GM19455 (cell line): ENCODE results near the gene ZDHHC11B.
"Not testable (repeated sequence)": the region's sequence is repeated elsewhere in the genome, so short reads cannot be mapped to it uniquely, and the experiment has no call there.

ENCODE experiments used
- ATAC-seq: cut with Tn5 transposase; IDR thresholded peaks from one replicate; pipeline ENCODE4 v1.9.1; 2021; ENCODE audit not compliant: unreplicated experiment

ZDHHC11B gene

DNA sequence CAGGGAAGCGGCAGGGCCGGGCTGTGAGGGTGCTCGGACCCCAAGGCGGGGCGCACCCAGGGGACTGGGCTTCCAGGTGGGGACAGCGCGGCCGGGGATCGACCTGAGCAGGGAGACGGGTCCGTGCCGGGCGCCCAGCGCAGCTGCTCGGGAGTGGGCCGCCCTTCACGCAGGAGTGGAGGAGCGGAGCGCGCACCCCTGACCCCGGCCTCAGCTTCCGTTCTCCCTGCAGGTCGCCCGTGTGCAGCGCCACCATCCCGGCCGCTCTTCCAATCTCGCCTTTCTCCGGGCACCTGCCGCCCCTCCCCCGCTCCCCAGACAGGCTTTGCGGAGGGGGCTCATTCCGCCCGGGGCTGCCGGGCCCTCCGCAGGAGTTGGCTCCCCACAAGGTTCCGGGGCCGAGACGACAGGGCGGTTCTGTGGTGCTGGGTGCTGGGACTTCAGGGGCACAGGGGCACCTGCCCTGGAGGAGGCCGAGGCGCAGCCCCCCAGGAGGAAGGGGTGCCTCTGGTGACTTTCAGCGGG is 714 bp upstream of the ZDHHC11B start:
- peak; percentile 18 for ATAC-seq

DNA sequence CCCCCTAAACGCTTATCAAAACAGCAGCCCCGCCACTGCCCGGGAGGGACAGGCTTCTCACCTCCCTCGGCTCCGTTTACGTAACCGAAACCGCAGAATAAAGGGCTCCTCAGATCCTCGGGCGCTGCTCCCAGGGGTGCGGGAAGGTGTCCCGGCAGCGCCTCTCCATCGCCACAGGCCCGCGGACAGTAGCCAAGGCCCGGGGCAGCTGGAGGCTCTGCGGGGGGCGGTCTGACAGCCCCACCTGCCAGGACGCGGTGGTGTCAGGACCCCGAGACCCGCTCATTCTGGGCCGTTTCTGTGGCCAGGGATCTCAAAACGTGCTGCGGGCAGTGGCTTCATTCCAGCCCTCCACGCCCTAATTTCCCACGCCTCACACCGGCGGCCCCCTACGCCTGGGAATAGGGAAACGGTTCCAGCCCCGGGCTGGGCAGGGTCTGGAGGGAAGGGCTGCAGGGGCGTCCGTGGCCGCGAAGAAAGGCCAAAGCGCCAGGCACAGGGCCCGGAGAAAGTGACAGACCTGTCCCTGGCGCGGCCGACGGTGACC is 575 bp downstream of the ZDHHC11B start:
- ATAC-seq, result peak; percentile 13

- not testable (repeated sequence) for ATAC-seq
Measured at GRCh38 chr5:783049-783802, 1.3 kb downstream of the ZDHHC11B start.

- not testable (repeated sequence) for ATAC-seq
Measured at GRCh38 chr5:782356-782755, 2.2 kb downstream of the ZDHHC11B start.

GRCh38 chr5:780571-780970 is 4.0 kb downstream of the ZDHHC11B start:
- not testable (repeated sequence) for ATAC-seq

DNA sequence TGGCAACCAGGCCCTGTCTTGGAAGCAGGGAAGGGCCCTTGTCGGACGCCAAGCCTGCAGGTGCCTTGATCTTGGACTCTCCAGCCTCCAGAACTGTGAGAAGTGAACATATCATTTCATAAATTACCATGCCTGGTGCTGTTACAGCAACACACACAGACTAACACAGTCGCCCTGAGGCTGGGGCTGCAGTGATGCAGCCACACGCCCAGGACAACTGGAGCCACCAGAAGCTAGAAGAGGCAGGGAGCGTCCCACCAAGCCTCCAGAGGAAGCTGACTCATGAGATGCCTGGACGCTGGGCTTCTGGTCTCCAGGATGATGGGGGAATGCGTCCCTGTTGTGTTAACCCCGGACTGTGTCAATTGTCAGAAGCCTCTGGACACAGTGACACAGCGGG is 5.6 kb downstream of the ZDHHC11B start:
- ATAC-seq, result not testable (repeated sequence)

GRCh38 chr5:778421-778820 is 6.1 kb downstream of the ZDHHC11B start:
- ATAC-seq, result not testable (repeated sequence)

DNA sequence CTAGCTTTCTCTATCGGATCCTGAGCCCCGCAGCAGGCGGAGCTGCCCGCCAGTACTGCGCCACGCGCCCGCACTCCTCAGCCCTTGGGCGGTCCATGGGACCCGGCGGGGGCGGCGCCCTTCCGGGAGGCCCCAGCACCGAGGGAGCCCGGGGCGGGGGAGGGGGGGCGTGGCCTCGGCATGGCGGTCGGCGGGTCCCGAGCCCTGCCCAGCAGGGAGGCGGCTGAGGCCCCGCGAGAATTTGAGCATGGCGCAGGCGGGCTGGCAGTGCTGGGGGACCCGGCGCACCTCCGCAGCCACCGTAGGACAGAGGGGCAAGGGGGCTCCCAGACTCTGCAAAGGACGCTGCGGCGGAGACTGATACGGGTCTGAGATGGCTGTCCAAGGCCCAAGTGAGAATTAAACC is 6.8 kb downstream of the ZDHHC11B start:
- no peak for ATAC-seq

DNA sequence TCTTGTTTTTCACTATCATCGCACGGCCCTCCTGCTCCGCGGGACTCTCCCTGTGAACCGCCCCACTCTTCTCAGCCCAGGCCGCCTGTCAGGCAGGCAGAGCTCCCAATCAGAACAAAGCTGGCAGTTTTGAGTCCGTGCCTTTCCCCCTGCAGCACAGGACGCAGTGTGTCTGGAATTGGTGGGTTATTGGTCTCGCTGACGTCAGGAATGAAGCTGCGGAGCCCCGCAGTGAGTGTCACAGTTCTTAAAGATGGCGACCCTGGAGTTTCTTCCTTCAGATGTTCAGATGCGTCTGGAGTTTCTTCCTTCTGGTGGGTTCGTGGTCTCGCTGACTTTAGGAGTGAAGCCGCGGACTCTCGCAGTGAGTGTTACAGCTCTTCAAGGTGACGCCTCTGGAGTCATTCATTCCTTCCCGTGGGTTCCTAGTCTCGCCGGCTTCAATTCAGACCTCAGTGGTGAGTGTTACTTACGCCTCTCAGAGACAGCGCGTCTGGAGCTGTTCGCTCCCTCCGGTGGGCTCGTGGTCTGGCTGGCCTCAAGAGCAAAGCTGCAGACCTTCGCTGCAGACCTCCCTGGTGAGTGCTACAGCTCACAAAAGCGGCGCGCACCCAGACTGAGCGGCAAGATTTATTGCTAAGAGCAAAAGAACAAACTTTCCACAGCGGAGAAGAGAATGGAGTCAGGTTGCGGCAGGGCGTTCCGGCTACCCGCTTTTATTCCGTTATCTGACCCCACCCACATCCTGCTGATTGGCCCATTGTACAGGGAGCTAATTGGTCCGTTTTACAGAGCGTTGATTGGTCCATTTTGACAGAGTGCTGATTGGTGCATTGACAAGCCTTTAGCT is 7.4 kb downstream of the ZDHHC11B start:
- no peak for ATAC-seq

- ATAC-seq, result no peak
Measured at GRCh38 chr5:775961-776861, 8.3 kb downstream of the ZDHHC11B start.

- not testable (repeated sequence) for ATAC-seq
Measured at GRCh38 chr5:775595-775960, 9.0 kb downstream of the ZDHHC11B start.

- not testable (repeated sequence) for ATAC-seq
Measured at GRCh38 chr5:774854-775505, 9.5 kb downstream of the ZDHHC11B start.

- not testable (repeated sequence) for ATAC-seq
Measured at GRCh38 chr5:774304-774703, 10.2 kb downstream of the ZDHHC11B start.

DNA sequence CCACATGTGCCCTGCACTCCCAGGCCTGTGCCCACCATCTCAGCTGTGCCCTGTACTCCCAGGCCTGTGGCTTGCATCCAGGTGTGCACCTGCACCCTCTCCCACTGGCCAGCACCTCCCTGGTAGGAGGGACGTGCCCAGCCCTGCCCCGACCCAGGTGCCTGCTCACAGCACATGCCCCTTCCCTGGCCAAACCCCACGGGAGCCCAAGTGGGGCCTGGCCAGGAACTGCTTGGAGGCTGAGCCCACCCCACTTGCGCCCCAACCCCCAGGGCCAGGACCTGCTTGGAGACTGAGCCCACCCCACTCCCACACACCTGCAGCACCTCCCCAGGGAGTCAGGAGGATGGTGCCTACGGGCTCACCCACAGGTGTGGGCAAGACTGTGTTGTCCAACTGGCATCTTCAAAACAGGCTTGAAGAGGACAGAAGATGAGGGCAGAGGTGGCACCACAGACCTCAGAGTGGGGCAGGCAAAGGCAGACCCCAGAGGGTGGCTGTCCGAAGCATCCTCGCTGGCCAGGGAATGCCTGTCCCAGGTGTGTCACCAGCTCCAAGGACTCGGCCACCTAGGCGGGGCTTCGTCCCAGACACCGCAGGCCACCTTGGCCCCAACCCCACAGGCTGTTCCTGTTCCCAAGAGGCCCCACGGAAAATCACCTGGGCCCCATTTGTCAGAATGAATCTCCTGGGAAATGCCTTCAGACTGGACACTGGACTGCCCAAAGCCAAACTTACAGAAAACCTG is 10.8 kb downstream of the ZDHHC11B start:
- no peak for ATAC-seq

DNA sequence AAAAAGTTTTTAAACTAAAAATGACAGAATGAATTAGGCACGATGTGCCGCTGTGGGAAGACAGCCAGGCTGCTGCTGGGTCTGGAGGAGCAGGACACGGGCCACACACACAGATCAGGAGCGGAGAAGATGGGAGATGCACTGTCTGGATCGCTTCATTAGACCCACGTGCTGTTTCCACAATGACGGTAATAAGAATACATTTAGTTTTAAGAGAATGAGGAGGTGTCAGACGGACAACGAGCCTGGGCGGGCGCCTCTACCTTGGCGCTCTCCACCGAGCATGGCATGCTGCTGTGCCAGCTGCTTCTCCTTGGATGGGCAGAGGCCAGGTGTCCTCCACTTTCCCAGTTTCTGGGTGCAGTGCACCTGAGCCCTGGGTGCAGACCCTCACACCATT is 11.6 kb downstream of the ZDHHC11B start:
- not testable (repeated sequence) for ATAC-seq

DNA sequence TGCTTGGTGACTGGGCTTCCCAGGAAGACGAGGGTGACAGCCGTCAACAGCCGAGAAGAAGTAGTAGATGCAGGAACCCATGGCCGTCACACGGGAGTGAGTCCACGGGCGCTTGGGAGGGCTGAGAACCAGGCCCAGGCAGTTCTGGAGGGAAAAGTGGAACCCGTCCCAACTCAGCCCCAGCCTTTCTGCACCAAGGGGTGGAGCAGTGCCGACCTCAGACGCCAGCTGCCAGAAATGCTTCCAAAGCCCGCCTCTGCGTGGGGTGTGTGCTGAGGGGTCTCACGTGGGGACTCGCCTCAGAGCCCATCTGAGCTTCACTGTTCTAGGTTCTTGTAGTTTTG is 12.0 kb downstream of the ZDHHC11B start:
- not testable (repeated sequence) for ATAC-seq

DNA sequence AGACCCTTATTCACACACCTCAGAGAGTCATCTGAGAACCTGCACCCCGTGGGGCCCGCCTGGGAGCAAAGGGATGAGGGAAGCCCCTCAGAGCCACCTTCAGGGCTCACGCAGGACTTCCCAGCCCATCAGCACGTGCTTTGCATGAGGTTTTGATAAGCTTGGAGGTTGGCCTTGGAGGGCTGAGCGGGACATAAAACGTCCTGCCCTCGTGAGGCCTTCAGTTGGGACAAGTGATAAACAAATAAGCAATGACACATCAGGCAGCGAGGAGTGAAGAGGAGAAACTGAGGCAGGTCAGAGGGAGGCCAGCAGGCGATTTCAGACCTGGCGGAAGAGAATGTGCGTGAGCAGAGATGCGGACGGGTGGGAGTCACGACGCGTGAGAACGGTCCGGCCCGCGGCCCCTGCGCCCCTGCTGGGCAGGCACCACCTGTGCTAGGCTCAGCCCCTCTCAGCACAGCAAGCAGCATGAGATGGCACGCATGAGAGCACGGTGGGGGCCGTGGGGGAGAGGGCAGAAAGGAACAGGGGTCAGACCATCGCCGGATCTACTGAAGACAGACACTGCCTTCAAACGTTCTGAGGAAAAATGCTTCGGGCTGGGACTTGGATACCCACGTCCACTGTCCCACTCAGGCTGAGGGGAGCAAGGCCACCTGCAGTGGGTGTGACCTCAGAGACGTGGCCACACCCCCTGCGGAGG is 12.5 kb downstream of the ZDHHC11B start:
- ATAC-seq, result not testable (repeated sequence)

DNA sequence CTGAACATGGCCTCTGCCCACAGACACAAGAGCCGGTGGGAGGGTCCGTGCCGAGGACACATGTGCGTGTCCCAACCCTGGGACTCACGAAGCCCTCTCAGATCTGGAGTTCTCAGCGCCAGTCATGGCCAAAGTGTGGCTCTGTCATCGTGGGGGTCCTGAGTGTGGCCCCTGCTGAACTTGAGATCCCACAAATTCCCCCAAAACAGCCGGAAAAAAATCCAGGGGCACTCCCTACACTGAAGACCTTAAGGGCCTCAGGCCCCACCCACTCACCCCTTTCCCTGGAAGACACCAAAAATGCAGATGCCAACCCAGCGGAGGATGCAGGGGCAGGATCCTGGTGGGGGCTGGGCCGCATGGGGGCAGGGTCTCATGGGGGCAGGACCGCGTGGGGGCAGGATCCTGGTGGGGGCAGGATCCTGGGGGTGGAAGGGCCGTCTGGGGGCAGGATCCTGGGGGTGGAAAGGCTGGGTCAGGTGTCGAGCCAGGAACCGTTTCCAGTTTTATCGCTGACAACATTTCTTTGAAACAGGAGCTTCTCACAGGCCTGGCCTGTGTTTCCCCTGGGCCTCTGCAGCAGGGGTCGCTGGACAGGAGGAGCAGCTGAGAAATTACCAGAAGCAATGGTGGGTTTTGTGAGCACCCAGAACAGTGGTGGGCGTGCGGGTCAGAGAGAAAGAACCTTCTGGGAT is 13.3 kb downstream of the ZDHHC11B start:
- ATAC-seq, result not testable (repeated sequence)
